NCI-H2227 treated with DMSO at 0.1 percent for 48 hours (cell line): Measurements from ENCODE around the gene TSPAN17.

Experiments
- DNase-seq: peaks from one replicate; lab custom pipeline; 2025; lab: John Stamatoyannopoulos, UW

The TSPAN17 gene

DNA sequence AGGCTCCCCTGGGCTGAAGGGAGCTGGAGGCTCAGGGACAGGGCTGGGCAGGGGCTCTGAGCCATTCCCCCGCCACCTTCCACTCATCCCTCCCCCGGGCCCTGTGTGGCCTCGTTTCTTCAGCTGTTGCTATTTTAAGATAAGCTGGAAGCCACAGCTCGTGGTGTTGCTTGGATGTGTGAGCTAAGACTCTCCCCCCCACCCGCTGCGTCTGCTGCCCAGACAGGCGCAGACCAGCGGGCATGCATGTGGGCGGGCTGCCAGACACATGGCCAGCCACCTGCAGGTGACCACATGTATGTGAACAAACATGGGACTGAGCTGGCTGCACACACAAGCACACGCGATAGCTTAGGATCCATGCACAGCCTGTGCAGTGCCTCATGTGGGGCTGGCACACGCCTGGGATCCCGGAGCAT, 25.6 kb upstream of the TSPAN17 start:
- DNase-seq = no peak

GRCh38 chr5:176624142-176624541, 23.1 kb upstream of the TSPAN17 start:
- DNase-seq = no peak

- no peak for DNase-seq
Measured at GRCh38 chr5:176624938-176625337, 22.3 kb upstream of the TSPAN17 start.

- DNase-seq = no peak
Measured at GRCh38 chr5:176625512-176625911, 21.8 kb upstream of the TSPAN17 start.

- no peak for DNase-seq
Measured at GRCh38 chr5:176625966-176626875, 21.1 kb upstream of the TSPAN17 start.

GRCh38 chr5:176626876-176627236, 20.4 kb upstream of the TSPAN17 start:
- no peak for DNase-seq

DNA sequence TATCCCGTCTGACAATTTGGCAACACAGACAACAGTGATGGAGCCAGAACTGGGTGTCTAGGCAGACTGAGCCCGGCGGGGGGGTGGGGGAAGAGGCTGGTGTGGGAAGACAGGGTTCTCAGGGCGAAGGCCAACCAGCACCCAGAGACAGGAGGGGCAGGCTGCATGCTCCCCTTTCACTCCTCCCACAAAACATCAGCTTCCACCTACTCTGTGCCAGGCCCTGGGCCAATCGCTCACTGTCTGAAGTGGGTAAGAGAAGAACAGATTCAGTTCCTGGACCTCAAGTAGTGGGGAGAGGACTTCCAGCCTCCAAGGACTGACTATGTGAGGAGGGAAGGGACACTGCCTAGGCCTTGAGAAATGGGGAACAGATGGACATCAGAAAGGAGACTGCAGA, 19.7 kb upstream of the TSPAN17 start:
- no peak for DNase-seq

DNA sequence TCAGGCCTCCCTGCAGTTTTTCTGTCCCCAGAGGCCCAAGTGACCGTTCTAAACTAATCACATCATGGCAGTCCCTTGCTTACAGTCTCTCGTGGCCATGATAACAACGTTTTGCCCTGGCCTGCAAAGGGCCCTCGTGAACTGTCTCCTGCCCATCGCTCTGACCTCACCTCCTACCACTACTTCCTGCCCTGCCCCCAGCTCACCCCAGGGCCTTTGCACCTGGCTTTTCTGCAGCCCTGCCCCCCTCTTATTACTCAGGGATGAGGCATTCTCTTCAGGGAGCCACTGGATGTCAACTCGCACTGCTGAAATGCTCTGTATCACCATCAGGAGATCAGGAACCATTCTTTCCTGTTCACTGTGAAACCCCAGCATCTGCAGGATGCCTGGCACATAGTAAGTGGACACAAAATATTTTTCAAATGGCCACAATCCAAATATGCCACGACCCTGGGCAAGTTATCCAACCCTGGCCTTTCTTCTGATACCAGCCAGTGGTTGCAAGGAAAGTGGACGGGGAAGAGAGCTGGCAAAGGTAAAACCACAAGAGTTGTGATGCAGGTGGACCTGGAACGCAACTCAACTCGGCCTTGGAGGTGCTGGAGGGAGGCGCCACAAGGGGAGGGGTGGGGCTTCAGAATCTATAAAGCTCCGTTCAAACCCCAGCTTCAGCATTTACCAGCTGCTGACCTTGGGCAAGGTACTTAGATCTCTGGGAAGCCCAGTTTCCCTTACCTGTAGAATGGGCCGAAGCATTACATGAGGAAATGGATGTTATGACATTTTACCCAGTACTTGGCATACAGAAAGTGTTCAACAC, 18.7 kb upstream of the TSPAN17 start:
- no peak for DNase-seq

GRCh38 chr5:176629317-176629852, 17.9 kb upstream of the TSPAN17 start:
- DNase-seq = no peak

DNA sequence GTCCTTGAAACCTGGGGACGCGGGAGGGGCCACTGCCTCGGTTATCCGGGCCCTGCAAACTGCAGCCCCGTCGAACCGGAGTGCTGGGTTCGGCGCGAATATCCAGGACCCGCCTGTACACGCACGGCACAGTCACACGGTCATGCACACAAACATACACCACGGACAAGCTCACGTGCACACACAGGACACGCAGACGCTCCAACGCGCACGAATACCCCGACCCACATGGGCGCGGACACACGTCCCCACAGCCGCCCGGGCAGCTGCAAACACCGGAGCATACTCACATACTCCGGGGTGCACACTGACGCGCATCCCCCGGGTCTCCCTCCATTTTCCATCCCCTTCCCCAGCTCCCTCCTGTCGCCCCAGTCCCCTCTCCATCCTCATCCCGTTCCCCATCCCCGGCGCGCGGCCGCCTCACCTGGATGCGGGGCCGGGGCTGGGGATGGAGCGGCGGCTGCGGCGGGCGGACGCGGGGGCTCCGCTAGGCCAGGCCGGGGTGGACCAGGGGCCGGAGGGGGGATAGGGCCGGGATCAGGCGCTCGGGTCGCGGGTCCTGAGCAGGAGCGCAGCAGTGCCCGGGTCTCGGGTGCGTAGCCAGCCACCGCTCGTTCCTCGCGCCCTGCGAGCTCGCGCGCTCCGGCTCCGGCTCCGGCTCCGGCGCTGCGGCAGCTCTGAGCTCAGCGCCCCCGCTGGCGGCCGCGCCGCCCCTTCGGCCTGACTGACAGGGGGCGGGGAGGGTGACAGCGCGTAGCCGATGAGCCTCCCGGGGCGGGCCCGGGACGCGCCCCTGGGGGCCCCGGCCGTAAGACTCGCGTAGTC, 17.2 kb upstream of the TSPAN17 start, which contains the start of the genes EIF4E1B and SNCB:
EIF4E1B (plus strand) TSS at position 823 of the 828 bp plus-strand sequence. CDS start 12,113 bp downstream, outside the sequence.
SNCB (minus strand) TSS at position 682 of the 828 bp plus-strand sequence. CDS start 880 bp downstream, outside the sequence.
- DNase-seq = no peak

- DNase-seq = no peak
Measured at GRCh38 chr5:176630681-176631222, 16.5 kb upstream of the TSPAN17 start.

DNA sequence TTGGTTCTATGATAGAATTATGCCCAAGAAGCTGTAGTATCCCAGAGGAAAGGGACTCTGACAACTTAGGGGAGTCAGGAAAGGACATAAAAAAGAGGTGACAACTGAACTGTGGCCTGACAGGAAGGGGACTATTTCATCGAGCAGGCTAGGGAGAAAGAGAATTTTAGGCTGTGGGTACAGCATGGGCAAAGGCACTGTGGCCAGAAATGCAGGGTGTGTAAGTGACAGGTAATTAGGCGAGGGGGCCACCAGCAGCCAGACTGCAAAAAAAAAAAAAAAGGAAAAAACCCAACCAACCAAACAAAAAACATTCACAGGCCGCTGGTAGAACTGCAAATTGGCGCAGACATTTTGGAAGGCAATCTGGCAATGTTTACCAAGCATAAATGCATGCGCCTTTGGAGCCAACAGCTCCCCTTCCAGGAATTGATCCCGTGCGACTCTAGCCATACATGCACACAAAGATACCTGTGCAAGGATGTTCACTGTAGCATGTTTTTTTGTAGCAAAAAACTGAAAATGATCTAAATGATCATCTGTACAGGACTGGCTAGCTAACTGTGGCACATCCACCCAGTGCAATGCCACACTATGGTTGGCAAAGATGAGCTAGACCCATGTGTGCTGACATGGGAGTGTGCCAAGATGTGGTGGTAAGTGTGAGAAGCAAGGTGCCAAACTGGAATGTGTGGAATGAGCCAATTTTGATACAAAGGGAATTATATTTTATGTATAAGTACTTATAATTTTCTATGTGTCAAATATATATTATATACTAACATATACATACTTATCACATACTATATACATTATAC, 15.7 kb upstream of the TSPAN17 start:
- no peak for DNase-seq

GRCh38 chr5:176632745-176633144, 14.5 kb upstream of the TSPAN17 start:
- no peak for DNase-seq

- no peak for DNase-seq
Measured at GRCh38 chr5:176633598-176633997, 13.7 kb upstream of the TSPAN17 start.

- DNase-seq = no peak
Measured at GRCh38 chr5:176636426-176636825, 10.9 kb upstream of the TSPAN17 start.

DNA sequence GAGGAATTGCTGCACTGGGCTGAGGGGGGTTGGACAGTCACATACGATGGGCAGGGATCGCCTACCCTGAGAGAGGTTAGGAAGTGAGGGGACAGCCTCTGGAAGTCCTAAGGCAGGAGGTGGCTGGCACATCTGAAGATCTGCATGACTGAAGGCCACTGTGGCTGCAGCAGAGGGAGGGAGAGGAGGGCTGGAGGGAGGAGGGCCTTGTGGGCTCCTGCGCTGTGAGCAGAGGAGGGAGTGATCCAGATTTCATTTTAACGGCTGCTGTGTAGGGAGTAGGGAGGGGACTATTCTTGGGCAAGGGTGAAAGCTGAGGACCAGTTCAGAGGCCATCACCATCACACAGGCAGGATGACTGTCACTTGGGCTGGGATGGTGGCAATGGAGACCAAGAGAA, 9.7 kb upstream of the TSPAN17 start:
- no peak for DNase-seq

GRCh38 chr5:176638437-176638836, 8.8 kb upstream of the TSPAN17 start:
- no peak for DNase-seq

- no peak for DNase-seq
Measured at GRCh38 chr5:176639208-176639607, 8.1 kb upstream of the TSPAN17 start.

DNA sequence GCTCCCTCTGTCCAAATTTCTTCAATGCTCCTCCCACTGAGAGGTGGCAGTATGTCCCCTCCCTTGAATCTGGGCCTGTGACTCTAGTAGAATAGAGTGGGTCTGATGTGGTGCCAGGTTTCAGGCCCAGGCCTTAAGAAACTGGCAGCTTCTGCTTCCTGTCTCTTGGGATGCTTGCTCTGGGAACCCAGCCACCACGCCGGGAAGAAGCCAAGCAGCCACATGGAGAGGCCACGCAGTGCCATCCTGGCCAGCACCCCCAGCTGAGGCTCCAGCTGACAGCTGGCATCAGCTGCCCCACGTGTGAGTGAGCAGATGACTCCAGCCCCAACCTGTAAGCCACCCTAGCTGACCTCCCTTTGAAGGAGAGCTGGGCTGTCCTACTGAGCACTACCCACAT, 7.3 kb upstream of the TSPAN17 start:
- DNase-seq = no peak

DNA sequence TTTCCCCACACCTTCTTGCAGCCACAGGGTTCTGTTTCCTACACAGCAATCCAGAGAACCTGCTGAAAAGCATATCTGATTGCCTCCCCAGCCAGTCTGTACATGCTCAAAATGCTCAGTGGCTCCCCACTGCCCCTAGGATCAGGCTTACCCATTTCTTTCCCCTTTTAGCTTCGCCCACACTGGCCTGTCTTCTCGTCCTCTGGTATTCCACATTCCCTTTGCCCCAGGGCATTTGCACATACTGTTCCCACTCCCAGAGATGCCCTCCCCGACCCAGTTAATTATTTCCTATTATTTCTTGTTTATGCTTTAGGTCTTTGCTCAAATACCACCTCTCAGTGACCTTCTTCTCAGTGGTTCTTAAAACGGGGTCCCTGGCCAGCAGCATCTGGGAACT, 6.7 kb upstream of the TSPAN17 start:
- DNase-seq = no peak
